Epidermal melanocyte (primary cell): Measurements from ENCODE around the gene TOLLIP.

ENCODE experiments used
- DNase-seq: peaks from one replicate; pipeline ENCODE4 v3.0.0; 2011; ENCODE audit warnings: low spot score; ENCODE audit not compliant: insufficient read length

Gene TOLLIP

GRCh38 chr11:1232021-1232882 lies 77.2 kb downstream of the TOLLIP start:
- peak; percentile 11 for DNase-seq

GRCh38 chr11:1231396-1232020 lies 77.9 kb downstream of the TOLLIP start:
- DNase-seq, result peak; percentile 15

- DNase-seq, result no peak
Observed at GRCh38 chr11:1230456-1231395, 78.7 kb downstream of the TOLLIP start.

DNA sequence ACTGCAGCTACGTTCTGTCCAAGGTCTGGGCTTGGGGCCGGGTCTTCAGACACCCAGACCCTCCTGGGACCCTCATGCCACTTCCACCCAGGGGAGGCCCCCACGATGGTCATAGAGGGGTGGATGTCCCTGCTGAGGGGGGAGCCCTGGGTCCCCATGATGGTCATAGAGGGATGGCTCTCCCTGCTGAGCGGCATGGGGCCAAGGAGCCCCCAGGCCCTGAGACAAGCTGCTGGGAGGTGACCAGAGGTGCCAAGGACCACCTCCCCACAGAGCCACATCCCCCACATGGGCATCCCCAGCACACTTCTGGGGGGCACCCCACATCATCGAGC lies 79.3 kb downstream of the TOLLIP start:
- DNase-seq, result no peak

DNA sequence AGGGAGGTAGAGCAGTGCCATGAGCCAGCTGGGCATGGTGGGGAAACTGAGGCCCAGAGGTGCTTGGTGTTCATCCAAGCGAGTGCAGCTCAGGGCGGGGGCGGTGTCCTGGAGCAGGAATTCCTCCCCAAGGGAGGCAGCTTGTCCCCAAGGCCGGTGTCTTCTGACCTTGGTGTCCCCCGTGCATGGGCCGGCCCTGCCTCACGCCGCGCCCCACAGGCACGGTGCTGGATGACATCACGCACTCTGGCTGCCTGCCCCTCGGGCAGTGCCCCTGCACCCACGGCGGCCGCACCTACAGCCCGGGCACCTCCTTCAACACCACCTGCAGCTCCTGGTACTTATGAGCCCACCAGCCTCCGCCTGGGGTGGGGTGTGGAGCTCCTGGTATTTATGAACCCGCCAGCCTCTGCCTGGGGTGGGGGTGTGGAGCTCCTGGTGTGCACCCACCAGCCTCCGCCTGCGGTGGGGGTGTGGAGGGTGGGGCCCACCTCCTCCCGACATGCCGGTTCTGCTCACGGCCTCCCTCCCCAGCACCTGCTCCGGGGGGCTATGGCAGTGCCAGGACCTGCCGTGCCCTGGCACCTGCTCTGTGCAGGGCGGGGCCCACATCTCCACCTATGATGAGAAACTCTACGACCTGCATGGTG lies 79.8 kb downstream of the TOLLIP start:
- DNase-seq, result no peak

DNA sequence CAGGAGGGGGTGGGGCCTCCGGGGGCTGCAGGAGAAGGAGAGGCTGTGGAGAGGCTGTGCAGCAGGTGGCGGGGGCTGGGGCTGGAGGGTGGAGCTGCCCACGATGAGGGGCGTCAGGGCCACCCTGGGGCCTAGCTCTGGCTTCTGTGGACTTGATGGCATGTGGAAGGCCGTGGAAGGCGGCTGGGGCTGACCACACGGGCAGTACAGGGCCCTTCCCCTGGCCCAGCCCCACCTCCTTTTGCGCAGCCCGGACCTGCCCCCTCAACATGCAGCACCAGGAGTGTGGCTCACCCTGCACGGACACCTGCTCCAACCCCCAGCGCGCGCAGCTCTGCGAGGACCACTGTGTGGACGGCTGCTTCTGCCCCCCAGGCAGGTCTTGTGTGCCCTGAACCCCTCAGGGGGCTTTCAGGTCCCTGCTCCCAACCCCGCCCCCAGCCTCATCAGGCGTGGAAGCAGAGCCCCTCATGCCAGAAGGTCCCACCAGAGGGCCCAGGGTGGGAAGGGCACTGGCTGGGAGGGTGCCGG lies 80.4 kb downstream of the TOLLIP start:
- DNase-seq, result no peak

GRCh38 chr11:1228101-1228821 lies 81.2 kb downstream of the TOLLIP start:
- DNase-seq, result no peak

GRCh38 chr11:1227551-1228100 lies 81.8 kb downstream of the TOLLIP start:
- no peak for DNase-seq

DNA sequence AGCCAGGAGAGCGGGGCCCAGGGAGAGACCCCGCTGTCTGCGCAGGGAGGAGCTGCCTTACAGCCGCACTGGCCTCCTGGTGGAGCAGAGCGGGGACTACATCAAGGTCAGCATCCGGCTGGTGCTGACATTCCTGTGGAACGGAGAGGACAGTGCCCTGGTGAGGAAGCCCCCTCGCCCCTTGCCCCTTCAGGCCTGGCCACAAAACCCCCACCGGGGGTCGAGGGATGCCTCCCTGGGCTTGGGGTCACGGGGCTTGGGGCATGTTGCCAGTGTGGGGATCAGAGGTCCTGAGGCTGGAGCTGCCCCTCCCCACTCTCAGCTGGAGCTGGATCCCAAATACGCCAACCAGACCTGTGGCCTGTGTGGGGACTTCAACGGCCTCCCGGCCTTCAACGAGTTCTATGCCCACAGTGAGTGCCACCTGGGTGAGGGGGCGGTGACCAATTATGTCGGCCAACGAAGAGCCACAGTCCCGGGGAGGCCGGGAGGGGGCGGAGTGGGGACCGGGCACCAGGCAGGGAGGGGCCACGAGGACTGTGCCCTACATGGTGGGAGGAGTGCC lies 82.4 kb downstream of the TOLLIP start:
- peak; percentile 47 for DNase-seq

- no peak for DNase-seq
Observed at GRCh38 chr11:1226226-1226985, 83.0 kb downstream of the TOLLIP start.

- DNase-seq, result no peak
Observed at GRCh38 chr11:1225386-1226225, 83.8 kb downstream of the TOLLIP start.

DNA sequence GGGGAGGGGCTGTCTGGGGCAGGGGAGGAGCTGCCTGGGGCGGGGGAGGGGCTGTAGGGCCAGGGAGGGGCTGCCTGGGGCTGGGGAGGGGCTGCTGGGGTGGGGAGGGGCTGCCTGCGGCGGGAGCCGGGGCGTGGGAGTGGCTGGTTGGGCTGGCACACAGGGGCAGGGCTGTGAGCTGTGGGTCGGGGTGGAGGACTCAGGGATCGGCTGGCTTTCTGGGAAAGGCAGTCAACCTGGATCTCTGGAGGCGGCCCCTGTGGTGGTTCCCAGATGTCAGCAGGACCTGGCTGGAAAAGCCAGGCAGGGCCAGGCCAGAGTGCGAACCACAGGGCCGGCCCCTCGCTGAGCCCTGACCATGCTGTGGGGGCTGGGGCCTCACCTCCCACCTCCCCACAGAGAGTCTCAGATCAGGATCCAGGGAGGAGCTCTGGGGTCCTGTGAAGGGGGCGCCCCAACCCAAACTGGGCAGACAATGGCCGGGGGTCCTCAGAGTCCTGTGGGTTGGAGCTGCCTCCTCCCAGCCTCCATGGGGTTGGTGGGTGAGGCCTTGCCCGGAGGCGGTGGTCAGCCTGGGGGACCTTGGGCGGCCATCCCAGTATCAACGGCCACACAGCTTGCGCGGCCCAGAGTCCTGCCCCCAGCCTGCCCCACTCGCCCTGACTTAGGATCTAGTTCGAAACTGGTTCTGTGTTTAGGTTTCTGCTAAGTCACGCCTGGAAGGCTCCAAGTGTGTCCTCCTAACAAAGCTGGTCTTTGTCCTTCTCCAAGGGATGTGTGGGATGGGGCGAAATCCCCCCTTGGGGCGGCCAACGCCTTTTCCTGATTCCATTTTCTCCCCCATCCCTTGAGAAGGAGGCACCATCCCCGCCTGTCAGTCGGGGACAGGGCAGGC lies 84.7 kb downstream of the TOLLIP start:
- DNase-seq, result peak; percentile 91
